ENCODE results near the gene CNTNAP2.

DNA sequence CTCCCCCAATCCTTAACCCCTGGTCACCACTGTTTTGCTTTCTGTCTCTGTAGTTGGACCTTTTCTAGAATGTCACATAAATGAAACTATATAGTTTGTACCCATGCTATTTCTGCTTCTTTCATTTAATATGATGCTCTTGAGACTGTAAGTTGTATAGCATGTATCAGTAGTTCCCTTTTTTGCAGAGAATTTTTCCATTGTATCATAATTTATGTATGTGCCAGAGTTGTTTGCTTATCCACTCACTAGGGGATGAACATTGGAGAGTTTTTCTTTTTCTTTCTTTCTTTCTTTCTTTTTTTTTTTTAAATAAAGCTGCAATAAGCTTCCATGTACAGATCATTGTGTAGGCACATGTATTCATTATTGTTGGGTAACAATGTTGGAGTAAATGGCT is 544.8 kb downstream of the CNTNAP2 start:
- TF ChIP-seq POLR2A (IDR thresholded peaks at IDR 0.05), result no peak
- TF ChIP-seq, protein P1, sequence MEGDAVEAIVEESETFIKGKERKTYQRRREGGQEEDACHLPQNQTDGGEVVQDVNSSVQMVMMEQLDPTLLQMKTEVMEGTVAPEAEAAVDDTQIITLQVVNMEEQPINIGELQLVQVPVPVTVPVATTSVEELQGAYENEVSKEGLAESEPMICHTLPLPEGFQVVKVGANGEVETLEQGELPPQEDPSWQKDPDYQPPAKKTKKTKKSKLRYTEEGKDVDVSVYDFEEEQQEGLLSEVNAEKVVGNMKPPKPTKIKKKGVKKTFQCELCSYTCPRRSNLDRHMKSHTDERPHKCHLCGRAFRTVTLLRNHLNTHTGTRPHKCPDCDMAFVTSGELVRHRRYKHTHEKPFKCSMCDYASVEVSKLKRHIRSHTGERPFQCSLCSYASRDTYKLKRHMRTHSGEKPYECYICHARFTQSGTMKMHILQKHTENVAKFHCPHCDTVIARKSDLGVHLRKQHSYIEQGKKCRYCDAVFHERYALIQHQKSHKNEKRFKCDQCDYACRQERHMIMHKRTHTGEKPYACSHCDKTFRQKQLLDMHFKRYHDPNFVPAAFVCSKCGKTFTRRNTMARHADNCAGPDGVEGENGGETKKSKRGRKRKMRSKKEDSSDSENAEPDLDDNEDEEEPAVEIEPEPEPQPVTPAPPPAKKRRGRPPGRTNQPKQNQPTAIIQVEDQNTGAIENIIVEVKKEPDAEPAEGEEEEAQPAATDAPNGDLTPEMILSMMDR (IDR thresholded peaks at IDR 0.05), result no peak
- TF ChIP-seq EP300 (IDR thresholded peaks at IDR 0.05), result no peak
